HepG2 (cell line): ENCODE measurements around the gene PGAP3. TPM values are rescaled to one million over a fixed set of nuclear protein-coding genes. Genes with fewer than 3 reads are reported as not detected.

Experiments
- MLXIP ChIP-seq: sonication (generic); formaldehyde crosslinking; IDR thresholded peaks from 2 replicates; pipeline ENCODE4 v1.9.0; 2021; ENCODE audit warnings: missing genetic modification reagents, borderline replicate concordance
- NPAS2 ChIP-seq: sonication (generic); formaldehyde crosslinking; IDR thresholded peaks from 2 replicates; pipeline ENCODE4 v1.8.0; 2022; ENCODE audit warnings: mild to moderate bottlenecking, missing genetic modification reagents, borderline replicate concordance
- SRY ChIP-seq: sonication (generic); formaldehyde crosslinking; IDR thresholded peaks from 2 replicates; pipeline ENCODE4 v1.8.0; 2022; ENCODE audit warnings: mild to moderate bottlenecking, missing genetic modification reagents
- THAP9 ChIP-seq: sonication (generic); formaldehyde crosslinking; IDR thresholded peaks from 2 replicates; pipeline ENCODE4; 2020; ENCODE audit warnings: missing genetic modification reagents, mild to moderate bottlenecking, borderline replicate concordance
- ZFP1 ChIP-seq: IDR thresholded peaks from 2 replicates; pipeline ENCODE4 v1.6.1; 2016
- ZFYVE20 ChIP-seq: sonication (generic); formaldehyde crosslinking; IDR thresholded peaks from 2 replicates; pipeline ENCODE4 v1.8.0; 2023; ENCODE audit warnings: low read depth, mild to moderate bottlenecking, moderate library complexity, missing genetic modification reagents, borderline replicate concordance
- ZNF274 ChIP-seq: sonication (generic); formaldehyde crosslinking; IDR thresholded peaks from 2 replicates; pipeline ENCODE4 v1.5.1; 2020; ENCODE audit warnings: mild to moderate bottlenecking, missing genetic modification reagents
- ZNF484 ChIP-seq: sonication (generic); formaldehyde crosslinking; IDR thresholded peaks from 2 replicates; pipeline ENCODE4 v1.5.1; 2020; ENCODE audit warnings: mild to moderate bottlenecking, low read depth, missing genetic modification reagents, borderline replicate concordance
- ZNF737 ChIP-seq: sonication (generic); formaldehyde crosslinking; IDR thresholded peaks from 2 replicates; pipeline ENCODE4 v1.5.0; 2020; ENCODE audit warnings: missing genetic modification reagents, mild to moderate bottlenecking, borderline replicate concordance
- polyA plus RNA-seq, 8 experiments: library from polyadenylated mRNA; depleted of rRNA in 3 of 8; stranded (reverse) in 7 of 8; unstranded in 1 of 8; fragments of >200 nt; fragmentation: Illumina TruSeq in 4 of 8; extraction: Trizol in 4 of 8; gene quantifications; 2 replicates each; pipeline versions ENCODE4 v1.2.1 to v1.2.3, GENCODE V29; 2011 to 2016; ENCODE audit warnings: low read depth in 4 of 8, missing spikeins in 1 of 8, mixed read lengths in 1 of 8; ENCODE audit not compliant: insufficient read depth in 1 of 8
- total RNA-seq, 5 experiments: library from RNA; depleted of rRNA; stranded (reverse); fragments of >200 nt; fragmentation: Illumina TruSeq; extraction: Trizol; gene quantifications; 2 replicates each; pipeline ENCODE4 v1.2.3, GENCODE V29; 2016; ENCODE audit warnings: low read depth in 1 of 5

The PGAP3 gene
- total and polyA plus RNA-seq, 2 of the 13 experiments (the other 11 are each of a cell fraction or from before 2014, with no cell fraction given): 11.9 to 14.6 TPM

GRCh38 chr17:39695089-39695474, 7.2 kb upstream of the PGAP3 start (continued):
- no peak for TF ChIP-seq MLXIP (CRISPR knock-in tag)
- TF ChIP-seq ZNF737: no peak
- TF ChIP-seq ZFP1 (CRISPR knock-in tag): peak; percentile 21; the same call in 1 of the 2 replicates
- TF ChIP-seq NPAS2 (CRISPR knock-in tag): no peak
- no peak for TF ChIP-seq ZNF274
- no peak for TF ChIP-seq ZFYVE20 (CRISPR knock-in tag)
- no peak for TF ChIP-seq SRY
- TF ChIP-seq ZNF484 (CRISPR knock-in tag): no peak
- no peak for TF ChIP-seq THAP9 (CRISPR knock-in tag)
